NOMO-1 treated with dmso at 0.1 percent for 144 hours (cell line): ENCODE measurements around the gene MEIS1.

Experiments
- DNase-seq: peaks from one replicate; lab custom pipeline; 2025; ENCODE audit not compliant: unreplicated experiment; lab: John Stamatoyannopoulos, UW

MEIS1 gene

GRCh38 chr2:66443979-66444861 lies 9.3 kb downstream of the MEIS1 start:
- peak; percentile 51 for DNase-seq

DNA sequence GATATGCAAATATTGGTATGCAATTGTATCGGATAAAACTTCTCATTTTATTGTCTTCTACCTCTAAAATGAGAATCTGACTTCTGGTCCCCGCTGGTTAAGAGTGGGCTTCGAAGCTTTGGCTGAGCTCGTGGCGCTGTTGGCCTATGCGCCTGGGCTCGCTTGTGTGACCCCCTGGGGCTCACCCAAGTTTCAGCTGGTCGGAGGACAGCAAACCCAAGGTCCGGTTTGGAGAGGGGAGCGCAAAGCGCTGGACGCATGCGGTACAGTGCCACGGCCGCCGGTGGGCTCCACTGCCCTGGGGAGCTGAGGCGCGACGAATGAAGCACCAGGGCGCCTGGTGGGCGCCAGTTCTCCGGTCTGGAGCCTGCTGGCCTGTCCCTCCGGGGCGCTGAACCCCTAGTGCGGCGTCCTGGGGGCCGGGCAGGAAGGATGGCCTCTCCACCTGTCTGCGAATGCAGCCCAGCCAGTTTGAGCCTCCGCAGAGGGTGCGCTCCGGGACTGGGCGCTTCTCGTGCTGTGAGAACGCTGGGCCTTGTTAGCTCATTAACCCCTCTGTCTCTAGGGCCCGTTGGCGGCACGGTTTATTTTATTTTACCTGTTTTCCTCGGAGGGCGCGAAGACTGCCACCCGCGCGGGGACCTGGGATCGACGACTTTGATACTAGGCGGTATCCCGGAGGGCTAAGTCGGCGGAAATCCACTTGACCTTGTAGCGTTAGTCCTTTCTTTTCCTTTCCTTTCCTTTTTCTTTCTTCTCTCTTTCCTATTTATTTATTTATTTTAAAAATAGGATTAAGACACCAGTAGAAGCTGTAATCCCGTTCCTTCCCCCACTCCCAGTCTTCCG lies 10.4 kb downstream of the MEIS1 start:
- no peak for DNase-seq

GRCh38 chr2:66445925-66446871 lies 11.3 kb downstream of the MEIS1 start:
- no peak for DNase-seq

GRCh38 chr2:66446941-66447340 lies 12.0 kb downstream of the MEIS1 start:
- no peak for DNase-seq

- DNase-seq = no peak
Observed at GRCh38 chr2:66447677-66448076, 12.8 kb downstream of the MEIS1 start.

- DNase-seq = no peak
Observed at GRCh38 chr2:66448136-66448991, 13.4 kb downstream of the MEIS1 start.

- DNase-seq = no peak
Observed at GRCh38 chr2:66452214-66452613, 17.3 kb downstream of the MEIS1 start.

- DNase-seq = no peak
Observed at GRCh38 chr2:66452917-66453316, 18.0 kb downstream of the MEIS1 start.

DNA sequence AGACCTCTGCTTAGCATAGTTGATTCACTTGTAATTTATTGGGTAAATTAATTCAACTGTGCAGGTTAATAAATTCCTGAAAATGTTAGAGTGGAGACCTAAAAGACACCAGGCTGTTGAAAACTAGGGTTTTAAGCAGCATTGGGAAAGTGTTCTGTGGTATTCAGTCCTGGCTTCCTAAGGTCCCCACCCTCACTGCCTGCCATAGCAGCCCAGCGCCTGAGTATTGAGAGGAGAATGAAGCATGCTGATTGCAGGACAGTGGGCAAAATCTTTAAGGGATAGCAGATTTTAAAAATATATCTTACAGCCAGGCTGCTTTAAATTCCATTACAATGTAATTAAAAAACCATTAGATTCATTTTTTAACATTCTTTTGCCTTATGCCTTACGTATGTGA lies 20.6 kb downstream of the MEIS1 start:
- no peak for DNase-seq

GRCh38 chr2:66456183-66457041 lies 21.5 kb downstream of the MEIS1 start:
- DNase-seq = no peak

DNA sequence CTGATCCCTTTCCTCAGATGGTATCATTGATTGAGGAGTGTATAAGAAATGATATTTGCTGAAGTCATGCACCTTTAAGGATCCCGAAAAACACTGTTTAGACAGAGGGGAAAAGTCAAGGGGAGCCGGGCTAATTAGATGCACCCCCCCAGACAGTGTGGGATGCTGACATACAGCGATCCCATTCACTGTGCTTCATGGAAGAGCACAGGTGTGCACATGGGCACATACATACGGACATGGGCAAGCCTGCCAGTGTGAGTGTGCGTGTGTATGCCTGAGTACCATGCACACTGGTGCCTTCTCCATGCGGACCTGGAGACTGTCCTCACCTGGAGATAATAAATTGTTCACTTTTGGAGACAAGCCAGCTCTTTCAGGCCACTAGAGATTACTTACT lies 22.6 kb downstream of the MEIS1 start:
- no peak for DNase-seq

DNA sequence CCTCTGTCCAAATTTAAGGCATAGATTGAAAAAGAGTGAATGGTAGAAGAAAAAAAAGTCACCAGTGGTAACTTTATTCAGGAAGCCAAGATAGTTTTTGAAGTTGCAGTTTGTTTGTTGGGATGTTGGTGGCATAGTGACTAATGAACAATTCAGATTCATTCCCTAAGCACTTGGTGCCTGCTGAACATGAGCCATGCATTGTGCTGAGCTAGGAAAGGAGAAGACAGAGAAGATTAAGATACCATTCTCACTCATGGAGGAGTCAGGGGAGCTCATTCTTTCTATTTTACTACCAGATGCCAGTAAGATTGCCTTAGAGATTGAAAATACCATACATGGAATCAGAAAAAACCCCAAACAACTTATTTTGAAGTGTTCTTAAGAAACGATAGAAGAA lies 25.1 kb downstream of the MEIS1 start:
- DNase-seq = no peak

- DNase-seq = no peak
Observed at GRCh38 chr2:66461001-66461663, 26.2 kb downstream of the MEIS1 start.

GRCh38 chr2:66461664-66462500 lies 27.0 kb downstream of the MEIS1 start:
- no peak for DNase-seq

DNA sequence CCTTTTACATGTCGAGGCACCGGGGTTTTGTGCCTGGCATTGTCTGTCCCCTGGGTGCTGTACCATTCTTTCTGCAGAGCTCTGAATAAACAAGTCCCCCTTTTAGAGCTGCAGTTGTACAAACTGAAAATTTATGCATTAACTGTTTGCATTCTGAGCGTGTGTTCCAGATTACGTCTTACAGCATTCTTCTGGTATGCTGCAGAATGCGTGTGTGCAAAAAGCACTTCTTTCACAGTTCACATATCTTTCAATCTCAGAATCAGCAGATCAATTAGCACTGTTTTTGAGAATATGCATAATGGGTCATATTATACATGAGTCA lies 27.5 kb downstream of the MEIS1 start:
- DNase-seq = no peak

- DNase-seq = no peak
Observed at GRCh38 chr2:66463206-66463755, 28.4 kb downstream of the MEIS1 start.

GRCh38 chr2:66464930-66465637 lies 30.2 kb downstream of the MEIS1 start:
- no peak for DNase-seq
